Fibroblast of pulmonary artery (primary cell): ENCODE results near the gene RAB34.

Experiments used
- DNase-seq: peaks from one replicate; pipeline ENCODE4 v3.0.0-alpha.2; 2010; ENCODE audit warnings: low read depth
- H3K4me3 ChIP-seq: replicated peaks from 2 replicates; pipeline ENCODE4 v1.5.1; 2011; ENCODE audit warnings: low read depth, mild to moderate bottlenecking, control low read depth, low read length, moderate library complexity
- CTCF ChIP-seq: IDR thresholded peaks from 2 replicates; pipeline ENCODE4 v1.5.1; 2011; ENCODE audit warnings: mild to moderate bottlenecking, control low read depth, low read length, inconsistent platforms; ENCODE audit errors: missing control alignments

Gene RAB34

GRCh38 chr17:28744104-28744971 is 26.7 kb upstream of the RAB34 start:
- DNase-seq, result peak; percentile 53
- peak overlapping the region; percentile 94 for H3K4me3 ChIP-seq
- no peak for TF ChIP-seq CTCF

DNA sequence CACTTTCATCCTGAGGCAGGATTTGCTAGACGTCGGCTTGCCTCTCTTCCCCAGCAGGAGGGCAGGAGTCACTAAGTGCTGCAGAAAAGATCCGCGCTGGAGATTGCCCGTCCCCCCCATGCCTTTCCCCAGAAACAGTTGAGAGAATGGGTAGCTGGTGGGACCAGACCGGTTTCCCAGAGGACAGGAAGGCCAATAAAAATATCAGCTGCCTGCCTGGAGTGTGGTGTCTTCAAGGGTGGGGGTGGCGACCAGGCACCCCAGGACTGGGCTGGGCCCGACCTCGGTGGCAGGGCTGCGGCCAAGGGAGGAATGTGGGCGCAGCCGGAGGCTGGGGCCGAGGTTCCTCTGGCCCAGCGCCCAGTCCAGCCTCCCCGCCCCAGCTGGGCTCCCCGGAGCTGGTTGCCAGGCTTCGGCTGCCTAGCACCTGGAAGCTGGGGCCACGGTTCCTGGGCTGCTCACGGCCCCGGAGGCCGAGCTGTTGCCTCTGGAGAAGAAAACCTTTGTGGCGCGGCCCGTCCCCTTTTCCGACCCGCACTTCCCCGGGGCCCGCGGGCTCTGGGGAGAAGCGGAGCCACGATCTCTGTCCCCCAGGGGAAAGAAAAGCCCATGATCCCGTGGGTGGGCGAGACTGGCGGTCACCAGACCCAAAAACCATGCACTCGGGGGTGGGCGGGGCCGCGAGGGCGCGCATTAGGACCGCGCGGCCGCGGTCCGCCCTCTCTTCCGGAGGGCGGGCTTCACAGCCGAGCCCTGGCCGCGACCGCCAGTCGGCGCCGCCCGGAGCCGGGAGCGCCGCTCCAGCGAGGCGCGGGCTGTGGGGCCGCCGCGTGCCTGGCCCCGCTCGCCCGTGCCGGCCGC is 25.8 kb upstream of the RAB34 start, which contains the start of gene TRAF4:
Gene TRAF4 (plus strand): TSS at position 769 of the 861 bp plus-strand sequence. CDS start 102 bp downstream, outside the sequence.
- no peak for TF ChIP-seq CTCF
- peak; percentile 75 for DNase-seq
- H3K4me3 ChIP-seq, result peak within 1 kb of the TSS; percentile 94

DNA sequence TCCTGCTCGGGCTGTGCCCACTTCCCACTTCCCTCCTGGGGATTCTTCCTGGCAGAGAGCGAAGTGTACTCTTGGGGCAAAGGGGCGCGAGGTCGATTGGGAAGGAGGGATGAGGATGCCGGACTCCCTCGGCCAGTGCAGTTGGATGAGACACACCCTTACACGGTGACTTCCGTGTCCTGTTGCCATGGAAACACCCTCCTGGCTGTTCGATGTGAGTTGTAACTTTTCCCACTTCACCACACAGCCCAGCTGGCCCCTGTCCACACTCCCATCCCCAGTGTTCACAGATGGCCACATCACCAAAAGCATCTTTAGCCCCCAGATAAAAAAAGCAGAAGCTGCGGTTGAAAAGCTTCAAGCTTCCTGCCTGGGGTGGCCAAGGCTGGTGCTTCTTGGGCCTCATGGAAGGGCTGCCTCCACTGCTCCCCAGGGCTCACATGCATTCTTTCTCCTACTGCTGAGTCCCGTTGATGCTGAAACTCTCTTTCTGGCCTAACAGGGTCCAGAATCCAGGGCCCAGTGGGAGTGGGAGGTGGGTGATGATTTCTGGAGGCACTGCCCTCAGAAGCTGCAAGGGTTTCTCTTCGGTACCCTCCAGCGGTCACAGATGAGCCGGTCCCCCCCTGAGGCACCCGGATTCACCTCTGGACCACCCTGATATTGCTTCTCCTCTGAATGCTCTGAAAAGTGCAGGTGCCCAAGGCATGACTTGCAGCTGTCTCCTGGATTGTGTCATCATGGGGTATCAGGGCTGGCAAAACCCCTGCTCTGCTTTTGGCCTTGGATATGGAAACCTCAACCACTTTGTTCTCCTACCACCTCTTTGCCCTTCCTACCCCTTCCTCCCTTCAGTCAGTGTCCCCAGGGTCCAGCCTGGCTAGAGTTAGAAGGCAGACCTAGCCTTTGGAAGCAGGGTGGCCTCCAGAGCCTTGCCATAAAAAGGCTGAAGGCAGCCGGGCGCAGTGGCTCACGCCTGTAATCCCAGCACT is 24.0 kb upstream of the RAB34 start:
- no peak overlapping the region for H3K4me3 ChIP-seq
- TF ChIP-seq CTCF, result no peak
- DNase-seq, result no peak

DNA sequence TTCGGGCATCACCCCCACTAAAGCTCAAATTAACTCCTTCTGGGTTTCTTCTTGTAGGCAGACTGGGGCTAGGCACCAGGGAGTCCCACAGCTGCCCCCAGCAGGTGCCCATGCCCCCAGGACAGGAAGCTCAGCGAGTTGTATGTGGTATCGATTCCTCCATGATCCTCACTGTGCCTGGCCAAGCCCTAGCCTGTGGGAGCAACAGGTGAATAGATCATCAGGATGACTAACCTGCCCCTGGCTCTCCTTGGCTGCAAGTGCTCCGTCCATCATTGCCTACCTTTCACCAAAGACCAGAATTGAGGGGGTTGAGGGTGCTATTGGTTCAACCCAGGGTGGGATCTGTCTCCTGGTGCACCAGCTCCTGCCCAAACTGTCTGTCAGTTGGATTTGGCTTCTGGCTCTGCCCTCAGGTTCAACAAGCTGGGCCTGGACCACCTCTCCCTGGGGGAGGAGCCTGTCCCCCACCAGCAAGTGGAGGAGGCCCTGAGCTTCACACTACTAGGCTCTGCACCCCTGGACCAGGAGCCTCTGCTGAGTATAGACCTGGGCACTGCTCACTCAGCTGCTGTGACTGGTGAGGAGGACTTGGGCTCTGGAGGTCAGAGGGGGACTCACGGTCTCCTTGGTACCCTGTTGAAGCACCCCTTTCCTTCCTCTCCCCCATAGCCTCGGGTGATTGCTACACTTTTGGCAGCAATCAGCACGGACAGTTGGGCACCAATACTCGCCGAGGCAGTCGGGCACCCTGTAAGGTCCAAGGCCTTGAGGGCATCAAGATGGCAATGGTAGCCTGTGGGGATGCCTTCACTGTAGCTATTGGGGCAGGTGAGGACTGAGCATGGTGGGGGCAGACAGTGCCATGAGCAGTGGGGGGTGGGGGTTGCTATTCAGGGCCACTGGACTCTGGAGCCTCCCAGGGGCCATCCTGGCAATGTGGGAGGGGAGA is 23.0 kb upstream of the RAB34 start:
- no peak overlapping the region for H3K4me3 ChIP-seq
- DNase-seq, result no peak
- no peak for TF ChIP-seq CTCF

GRCh38 chr17:28738680-28739384 is 21.2 kb upstream of the RAB34 start:
- no peak for DNase-seq
- TF ChIP-seq CTCF, result no peak

More at GRCh38 chr17:28738680-28739384, 21.2 kb upstream of the RAB34 start:
- no peak overlapping the region for H3K4me3 ChIP-seq
